Neural cell (in vitro differentiated cells): Measurements from ENCODE around the gene F11. TPM values are rescaled to one million over a fixed set of nuclear protein-coding genes. Genes with fewer than 3 reads are reported as not detected.

ENCODE experiments used
- H2AFZ ChIP-seq: fragments of 200-600, 300-800 bp; sonication (generic), shearing (Covaris generic); 2 replicates; pipeline ENCODE4 v1.6.0; 2014; ENCODE audit warnings: low read depth, mild to moderate bottlenecking, antibody characterized with exemption, low read length, moderate library complexity
- H3F3A ChIP-seq: fragments of 200-600 bp; shearing (Covaris generic); 2 replicates; pipeline ENCODE4 v1.6.1; 2016; ENCODE audit warnings: mild to moderate bottlenecking, moderate library complexity, mixed read lengths, antibody characterized with exemption, low read length; ENCODE audit not compliant: insufficient read depth, poor library complexity, severe bottlenecking
- H3K27ac ChIP-seq: fragments of 200-600, 300-800 bp; sonication (generic), shearing (Covaris generic); 2 replicates; pipeline ENCODE4 v1.5.1; 2014; ENCODE audit warnings: mild to moderate bottlenecking, low read length, moderate library complexity
- H3K27me3 ChIP-seq: fragments of 300-800, 200-600 bp; sonication (generic), shearing (Covaris generic); 2 replicates; pipeline ENCODE4 v1.6.0; 2014; ENCODE audit warnings: mild to moderate bottlenecking, low read depth, low read length, moderate library complexity; ENCODE audit not compliant: insufficient read depth
- H3K36me3 ChIP-seq: fragments of 300-800, 200-600 bp; sonication (generic), shearing (Covaris generic); 2 replicates; pipeline ENCODE4 v1.5.1; 2014; ENCODE audit warnings: mild to moderate bottlenecking, antibody characterized with exemption, low read length, moderate library complexity; ENCODE audit not compliant: insufficient read depth
- H3K4me2 ChIP-seq: fragments of 300-800, 200-600 bp; sonication (generic), shearing (Covaris generic); 2 replicates; pipeline ENCODE4 v1.6.0; 2014; ENCODE audit warnings: mild to moderate bottlenecking, low read length
- H3K4me3 ChIP-seq: fragments of 300-800, 200-600 bp; sonication (generic), shearing (Covaris generic); 2 replicates; pipeline ENCODE4 v1.5.1; 2014; ENCODE audit warnings: mild to moderate bottlenecking, low read length, moderate library complexity
- H3K79me2 ChIP-seq: fragments of 200-600 bp; shearing (Covaris generic); replicated peaks from 2 replicates; pipeline ENCODE4 v1.6.0; 2014; ENCODE audit warnings: mild to moderate bottlenecking, low read length, moderate library complexity; ENCODE audit not compliant: insufficient read depth
- H3K9ac ChIP-seq: fragments of 300-800, 200-600 bp; sonication (generic), shearing (Covaris generic); 2 replicates; pipeline ENCODE4 v1.6.1; 2016; ENCODE audit warnings: mild to moderate bottlenecking, low read length, mixed read lengths
- H3K9me2 ChIP-seq: fragments of 200-600 bp; shearing (Covaris generic); 2 replicates; pipeline ENCODE4 v1.6.1; 2016; ENCODE audit warnings: mild to moderate bottlenecking, low read length, mixed read lengths; ENCODE audit not compliant: insufficient read depth
- H3K9me3 ChIP-seq: fragments of 200-600, 300-800 bp; sonication (generic), shearing (Covaris generic); 2 replicates; pipeline ENCODE4 v1.6.1; 2016; ENCODE audit warnings: mild to moderate bottlenecking, mixed run types, low read length, moderate library complexity, mixed read lengths
- H4K20me1 ChIP-seq: fragments of 200-600 bp; shearing (Covaris generic); 2 replicates; pipeline ENCODE4 v1.6.1; 2016; ENCODE audit warnings: mild to moderate bottlenecking, mixed run types; ENCODE audit not compliant: insufficient read depth
- CTCF ChIP-seq: fragments of 450-650 bp; IDR thresholded peaks from 2 replicates; pipeline ENCODE4 v1.5.1; 2014; ENCODE audit warnings: antibody characterized with exemption, mild to moderate bottlenecking, moderate library complexity; ENCODE audit not compliant: poor library complexity, severe bottlenecking
- EP300 ChIP-seq: fragments of 450-650 bp; conservative IDR thresholded peaks from 2 replicates; pipeline ENCODE4 v1.6.1; 2014; ENCODE audit warnings: antibody characterized with exemption, mild to moderate bottlenecking, moderate library complexity; ENCODE audit not compliant: poor library complexity, severe bottlenecking
- EZH2 ChIP-seq: fragments of 200-600, 300-800 bp; shearing (Covaris generic), sonication (generic); IDR thresholded peaks from 2 replicates; pipeline ENCODE4 v1.6.1; 2014; ENCODE audit warnings: antibody characterized with exemption, low read length, borderline replicate concordance, mild to moderate bottlenecking; ENCODE audit not compliant: insufficient read depth, poor library complexity, severe bottlenecking
- MXI1 ChIP-seq: fragments of 450-650 bp; conservative IDR thresholded peaks from 2 replicates; pipeline ENCODE4 v1.6.1; 2014; ENCODE audit warnings: antibody characterized with exemption, mild to moderate bottlenecking; ENCODE audit not compliant: poor library complexity, severe bottlenecking
- RAD21 ChIP-seq: fragments of 450-650 bp; conservative IDR thresholded peaks from 2 replicates; pipeline ENCODE4 v1.6.1; 2014; ENCODE audit warnings: antibody characterized with exemption, mild to moderate bottlenecking, moderate library complexity
- REST ChIP-seq: IDR thresholded peaks from 2 replicates; pipeline ENCODE4 v1.6.1; 2012; ENCODE audit warnings: borderline replicate concordance
- SMC3 ChIP-seq: fragments of 450-650 bp; conservative IDR thresholded peaks from 2 replicates; pipeline ENCODE4 v1.6.1; 2014; ENCODE audit warnings: antibody characterized with exemption, mild to moderate bottlenecking, moderate library complexity; ENCODE audit not compliant: poor library complexity
- TAF1 ChIP-seq: IDR thresholded peaks from 2 replicates; pipeline ENCODE4 v1.6.1; 2012; ENCODE audit warnings: low read depth
- polyA plus RNA-seq: library from polyadenylated mRNA; depleted of rRNA; stranded (reverse); fragments of >200 nt; gene quantifications from 2 replicates; pipeline ENCODE4 v1.2.3, GENCODE V29; 2014

The F11 gene
- polyA plus RNA-seq, 1 donor from 2014 or later: not detected

- no peaks in the 10 kb centered on the region for H3K79me2 ChIP-seq
- no peak overlapping the region for H2AFZ ChIP-seq
These were observed 37.5 kb upstream of the F11 start for GRCh38 chr4:186228514-186228894.

GRCh38 chr4:186234367-186234766 is 31.6 kb upstream of the F11 start:
- no peak overlapping the region for H3K27ac ChIP-seq
- no peaks in the 10 kb centered on the region for H3K79me2 ChIP-seq
- no peaks in the 10 kb centered on the region for H3K36me3 ChIP-seq

More at GRCh38 chr4:186228514-186228894, 37.5 kb upstream of the F11 start:
- no peak for TF ChIP-seq EP300
- no peak for TF ChIP-seq TAF1
- TF ChIP-seq SMC3: no peak
- TF ChIP-seq REST: no peak
- no peak for TF ChIP-seq MXI1
- no peak for TF ChIP-seq EZH2
- no peak for TF ChIP-seq CTCF
- Histone ChIP-seq H3F3A (no peaks in the 10 kb centered on the region), H3K4me2 (no peak overlapping the region), H3K9me3 (peaks cover 6% of the 10 kb centered on the region), H3K9me2 (no peaks in the 10 kb centered on the region), H3K27ac (no peak overlapping the region), H4K20me1 (no peaks in the 10 kb centered on the region), H3K36me3 (no peaks in the 10 kb centered on the region), H3K9ac (no peak overlapping the region), H3K27me3 (no peaks in the 10 kb centered on the region), H3K4me3 (no peak overlapping the region)

More at GRCh38 chr4:186234367-186234766, 31.6 kb upstream of the F11 start:
- no peaks in the 10 kb centered on the region for H3F3A ChIP-seq
- H3K27me3 ChIP-seq: no peaks in the 10 kb centered on the region
- no peaks in the 10 kb centered on the region for H3K9me2 ChIP-seq
- H3K4me3 ChIP-seq: no peak overlapping the region
- no peak overlapping the region for H2AFZ ChIP-seq
- H3K9me3 ChIP-seq: no peaks in the 10 kb centered on the region
- TF ChIP-seq RAD21: no peak
- TF ChIP-seq TAF1: no peak
- TF ChIP-seq EZH2: no peak
- no peak for TF ChIP-seq CTCF
- TF ChIP-seq REST: no peak
- no peak for TF ChIP-seq MXI1
- TF ChIP-seq EP300: no peak
- H3K4me2 ChIP-seq: no peak overlapping the region
- H4K20me1 ChIP-seq: no peaks in the 10 kb centered on the region
- no peak overlapping the region for H3K9ac ChIP-seq
